Ishikawa (cell line): ENCODE data around the gene SMIM38.

Experiments used
- CEBPB ChIP-seq: IDR thresholded peaks from 2 replicates; pipeline ENCODE4 v1.6.1; 2012
- EP300 ChIP-seq: IDR thresholded peaks from 2 replicates; pipeline ENCODE4 v1.6.1; 2012; ENCODE audit warnings: borderline replicate concordance
- FOXM1 ChIP-seq: IDR thresholded peaks from 2 replicates; pipeline ENCODE4 v1.6.1; 2012; ENCODE audit warnings: low read depth, borderline replicate concordance
- NFIC ChIP-seq: IDR thresholded peaks from 2 replicates; pipeline ENCODE4 v1.6.1; 2012
- TAF1 ChIP-seq: IDR thresholded peaks from 2 replicates; pipeline ENCODE4 v1.6.1; 2012; ENCODE audit warnings: low read depth, mild to moderate bottlenecking
- TCF12 ChIP-seq: IDR thresholded peaks from 2 replicates; pipeline ENCODE4 v1.6.1; 2012; ENCODE audit warnings: low read depth
- TEAD4 ChIP-seq: IDR thresholded peaks from 2 replicates; pipeline ENCODE4 v1.6.1; 2012
- USF1 ChIP-seq: IDR thresholded peaks from 2 replicates; pipeline ENCODE4 v1.6.1; 2012

- TF ChIP-seq EP300 (no peak), USF1 (no peak), CEBPB (no peak), TCF12 (no peak), NFIC (no peak), TAF1 (no peak), FOXM1 (no peak), TEAD4 (no peak)
Measured at GRCh38 chr11:69125861-69126260, 29.9 kb upstream of the SMIM38 start.
